GM23248 (cell line): Measurements from ENCODE around the gene MAN1A1.

Experiments used
- EZH2 ChIP-seq: fragments of 200-600 bp; sonication (generic); IDR thresholded peaks from 2 replicates; pipeline ENCODE4 v1.6.1; 2018; ENCODE audit warnings: antibody characterized with exemption, mild to moderate bottlenecking; ENCODE audit not compliant: insufficient read depth, poor library complexity, severe bottlenecking
- EZH2phosphoT487 ChIP-seq: fragments of 200-600 bp; sonication (generic); IDR thresholded peaks from 2 replicates; pipeline ENCODE4 v1.6.1; 2018; ENCODE audit warnings: antibody characterized with exemption, moderate library complexity, mild to moderate bottlenecking, low read depth; ENCODE audit not compliant: insufficient read depth

DNA sequence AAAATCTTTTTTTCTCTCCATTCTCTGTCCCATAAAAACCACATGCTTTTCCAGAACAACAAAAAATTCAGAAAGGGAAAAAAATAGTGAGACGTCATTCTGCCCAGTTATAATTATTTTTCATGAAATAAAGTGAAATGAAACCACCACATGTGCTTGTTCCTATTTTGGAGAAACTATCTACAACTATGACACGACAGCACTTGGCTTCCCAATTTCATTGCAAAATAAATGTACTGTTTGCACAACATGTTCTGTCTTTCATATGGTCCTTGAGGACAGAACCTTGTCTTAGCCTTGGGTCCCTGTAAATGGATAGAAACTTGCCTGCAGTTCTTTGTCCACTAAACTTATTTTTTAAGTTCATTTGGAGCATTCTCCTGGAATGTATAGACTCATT is 5.6 kb upstream of the MAN1A1 start:
- TF ChIP-seq EZH2: no peak
- TF ChIP-seq EZH2phosphoT487: no peak
